H9 (cell line): Measurements from ENCODE around the gene KRT71. TPM values are rescaled to one million over a fixed set of nuclear protein-coding genes. Genes with fewer than 3 reads are reported as not detected.

ENCODE experiments used
- DNase-seq: peaks from one replicate; pipeline ENCODE4 v3.0.0-alpha.2; 2017
- H2AFZ ChIP-seq: one replicate; pipeline ENCODE4 v1.6.1; 2013; ENCODE audit warnings: mild to moderate bottlenecking, low read length, control low read depth, moderate library complexity
- H2AK5ac ChIP-seq: 2 replicates; pipeline ENCODE4 v1.6.1; 2013; ENCODE audit warnings: low read length, control low read depth, mixed read lengths; ENCODE audit not compliant: insufficient read length
- H2BK120ac ChIP-seq: one replicate; pipeline ENCODE4 v1.6.1; 2013; ENCODE audit warnings: low read depth, mild to moderate bottlenecking, low read length, control low read depth, inconsistent platforms; ENCODE audit not compliant: poor library complexity, severe bottlenecking
- H2BK12ac ChIP-seq: 2 replicates; pipeline ENCODE4 v1.6.1; 2013; ENCODE audit warnings: low read length, control low read depth, mixed read lengths, low read depth; ENCODE audit not compliant: insufficient read length
- H2BK15ac ChIP-seq: 2 replicates; pipeline ENCODE4 v1.6.1; 2013; ENCODE audit warnings: low read depth, low read length, control low read depth
- H2BK20ac ChIP-seq: one replicate; pipeline ENCODE4 v1.6.1; 2013; ENCODE audit warnings: low read depth, mild to moderate bottlenecking, low read length, control low read depth, inconsistent platforms; ENCODE audit not compliant: poor library complexity, severe bottlenecking
- H2BK5ac ChIP-seq: 2 replicates; pipeline ENCODE4 v1.6.1; 2013; ENCODE audit warnings: low read length, control low read depth, mixed read lengths; ENCODE audit not compliant: insufficient read length
- H3K14ac ChIP-seq: 2 replicates; pipeline ENCODE4 v1.6.1; 2013; ENCODE audit warnings: low read length, control low read depth; ENCODE audit not compliant: insufficient read depth
- H3K18ac ChIP-seq: 2 replicates; pipeline ENCODE4 v1.6.1; 2013; ENCODE audit warnings: low read depth, mild to moderate bottlenecking, mixed read lengths, low read length, control low read depth; ENCODE audit not compliant: insufficient read length
- H3K23ac ChIP-seq: 2 replicates; pipeline ENCODE4 v1.6.1; 2013; ENCODE audit warnings: low read length, control low read depth, mixed read lengths, low read depth; ENCODE audit not compliant: insufficient read length
- H3K23me2 ChIP-seq: 2 replicates; pipeline ENCODE4 v1.6.1; 2013; ENCODE audit warnings: low read depth, mild to moderate bottlenecking, mixed read lengths, low read length, control low read depth; ENCODE audit not compliant: insufficient read length, poor library complexity, severe bottlenecking
- H3K27ac ChIP-seq: 2 replicates; pipeline ENCODE4 v1.5.1; 2013; ENCODE audit warnings: low read length, control low read depth, mixed read lengths, low read depth; ENCODE audit not compliant: insufficient read length
- H3K27me3 ChIP-seq: 2 replicates; pipeline ENCODE4 v1.6.1; 2013; ENCODE audit warnings: low read length, control low read depth, inconsistent platforms; ENCODE audit not compliant: insufficient read depth
- H3K4ac ChIP-seq: 2 replicates; pipeline ENCODE4 v1.6.1; 2013; ENCODE audit warnings: low read depth, mild to moderate bottlenecking, control low read depth, inconsistent platforms, low read length, moderate library complexity
- H3K4me1 ChIP-seq: 2 replicates; pipeline ENCODE4 v1.6.1; 2013; ENCODE audit warnings: low read length, control low read depth, inconsistent platforms; ENCODE audit not compliant: insufficient read depth
- H3K4me2 ChIP-seq: 2 replicates; pipeline ENCODE4 v1.6.1; 2013; ENCODE audit warnings: low read length, control low read depth, mixed read lengths; ENCODE audit not compliant: insufficient read length, insufficient read depth
- H3K56ac ChIP-seq: 2 replicates; pipeline ENCODE4 v1.6.1; 2013; ENCODE audit warnings: low read depth, mild to moderate bottlenecking, mixed read lengths, low read length, control low read depth; ENCODE audit not compliant: insufficient read length
- H3K79me1 ChIP-seq: 2 replicates; pipeline ENCODE4 v1.6.1; 2013; ENCODE audit warnings: low read depth, mild to moderate bottlenecking, moderate library complexity, low read length, control low read depth, inconsistent platforms; ENCODE audit not compliant: insufficient read depth, poor library complexity, severe bottlenecking
- H3K79me2 ChIP-seq: 2 replicates; pipeline ENCODE4 v1.6.1; 2013; ENCODE audit warnings: low read length, control low read depth, inconsistent platforms; ENCODE audit not compliant: insufficient read depth
- H3K9ac ChIP-seq: 2 replicates; pipeline ENCODE4 v1.6.1; 2013; ENCODE audit warnings: low read length, control low read depth, mixed read lengths; ENCODE audit not compliant: insufficient read length; ENCODE audit errors: extremely low read depth
- H3K9me3 ChIP-seq: one replicate; pipeline ENCODE4 v1.6.1; 2013; ENCODE audit warnings: low read depth, low read length, inconsistent platforms; ENCODE audit not compliant: control insufficient read depth
- H3T11ph ChIP-seq: one replicate; pipeline ENCODE4 v1.6.1; 2013; ENCODE audit warnings: mild to moderate bottlenecking, low read length, control low read depth, inconsistent platforms
- H4K20me1 ChIP-seq: one replicate; pipeline ENCODE4 v1.6.1; 2013; ENCODE audit not compliant: control insufficient read depth, insufficient read length, insufficient read depth
- H4K5ac ChIP-seq: 2 replicates; pipeline ENCODE4 v1.6.1; 2013; ENCODE audit warnings: low read depth, mild to moderate bottlenecking, mixed read lengths, low read length, control low read depth; ENCODE audit not compliant: insufficient read length
- H4K8ac ChIP-seq: replicated peaks from 2 replicates; pipeline ENCODE4 v1.6.1; 2013; ENCODE audit warnings: low read length, control low read depth, mixed read lengths, low read depth; ENCODE audit not compliant: insufficient read length
- H4K91ac ChIP-seq: 2 replicates; pipeline ENCODE4 v1.6.1; 2013; ENCODE audit warnings: low read depth, mild to moderate bottlenecking, moderate library complexity, mixed read lengths, low read length, control low read depth; ENCODE audit not compliant: insufficient read length
- H3K27ac Mint-ChIP-seq, 3 experiments: 2 replicates in 2 of 3; 3 replicates in 1 of 3; pipeline ENCODE4 v1.8.0; 2020 to 2021; ENCODE audit warnings: mixed read lengths in 3 of 3, mild to moderate bottlenecking in 1 of 3, moderate library complexity in 1 of 3
- H3K27me3 Mint-ChIP-seq: 2 replicates; pipeline ENCODE4 v1.8.0; 2021; ENCODE audit warnings: low read depth, mild to moderate bottlenecking, moderate library complexity, mixed read lengths
- H3K36me3 Mint-ChIP-seq, 3 experiments: 2 replicates in 2 of 3; 3 replicates in 1 of 3; pipeline ENCODE4 v1.8.0; 2020 to 2021; ENCODE audit warnings: low read depth in 3 of 3, mixed read lengths in 3 of 3; ENCODE audit not compliant: insufficient read depth in 1 of 3
- H3K4me1 Mint-ChIP-seq, 2 experiments: 2 replicates each; pipeline ENCODE4 v1.8.0; 2020; ENCODE audit warnings: mixed read lengths in 2 of 2
- H3K4me3 Mint-ChIP-seq, 2 experiments: 2 replicates in 1 of 2; 3 replicates in 1 of 2; pipeline ENCODE4 v1.8.0; 2020 to 2021; ENCODE audit warnings: mild to moderate bottlenecking in 2 of 2, mixed read lengths in 2 of 2, moderate library complexity in 1 of 2
- H3K9me3 Mint-ChIP-seq, 2 experiments: 2 replicates in 1 of 2; 3 replicates in 1 of 2; pipeline ENCODE4 v1.8.0; 2020; ENCODE audit warnings: mild to moderate bottlenecking in 2 of 2, mixed read lengths in 2 of 2, moderate library complexity in 1 of 2
- CTCF ChIP-seq: fragments of 200-600 bp; sonication (generic); conservative IDR thresholded peaks from 3 replicates; pipeline ENCODE4 v1.8.0; 2021; ENCODE audit warnings: antibody characterized with exemption, mild to moderate bottlenecking
- WGBS: extraction: QIAGEN DNeasy Blood & Tissue Kit; methylation state at CpG from one replicate; pipeline ENCODE4 v1.1.7; 2013; ENCODE audit warnings: missing lambda C conversion rate, low lambda C conversion rate, mixed read lengths; ENCODE audit not compliant: insufficient read length; ENCODE audit errors: extremely low coverage; 5-methylcytosine and 5-hydroxymethylcytosine counted together
- total RNA-seq: library from RNA; stranded (reverse); gene quantifications from 2 replicates; pipeline ENCODE4 v1.2.1, GENCODE V29; 2021

Gene KRT71
- total RNA-seq, 1 experiment from 2014 or later = not detected

GRCh38 chr12:52498946-52499345 is 54.0 kb downstream of the KRT71 start:
- no peak overlapping the region for H2AFZ ChIP-seq
- no peak overlapping the region for H3K9ac ChIP-seq
- H3K79me1 ChIP-seq = no peaks in the 10 kb centered on the region
- H2BK20ac ChIP-seq = no peak overlapping the region
- H3K79me2 ChIP-seq = no peaks in the 10 kb centered on the region
- no peaks in the 10 kb centered on the region for H3K9me3 ChIP-seq
- H3K23me2 ChIP-seq = no peaks in the 10 kb centered on the region
- H3K23ac ChIP-seq = no peak overlapping the region
- no peak overlapping the region for H2BK12ac ChIP-seq
- no peak overlapping the region for H2AK5ac ChIP-seq
- no peak for TF ChIP-seq CTCF
- no peak overlapping the region for H3T11ph ChIP-seq
- H3K14ac ChIP-seq = no peak overlapping the region
- H3K4me3 Mint-ChIP-seq = no peak overlapping the region
- no peak overlapping the region for H3K56ac ChIP-seq
- H3K4me1 Mint-ChIP-seq = peaks cover 28 to 37% of the 10 kb centered on the region in 2 experiments
- H2BK5ac ChIP-seq = no peak overlapping the region
- H3K27ac ChIP-seq = no peak overlapping the region
- 0 out of 5 replicates have a peak, but pooled peaks cover 0 to 3% of the 10 kb centered on the region in 2 experiments for H3K9me3 Mint-ChIP-seq
- no peak overlapping the region for H4K8ac ChIP-seq
- H4K20me1 ChIP-seq = no peaks in the 10 kb centered on the region
- H3K4me2 ChIP-seq = no peak overlapping the region
- no peak overlapping the region for H2BK15ac ChIP-seq
- no peak overlapping the region for H3K27ac Mint-ChIP-seq
- no peaks in the 10 kb centered on the region for H3K27me3 ChIP-seq
- no peak overlapping the region for H3K18ac ChIP-seq
- DNase-seq = no peak
- no peak overlapping the region for H4K91ac ChIP-seq
- H4K5ac ChIP-seq = no peak overlapping the region
- H3K4ac ChIP-seq = no peak overlapping the region
- H3K36me3 Mint-ChIP-seq = no peaks in the 10 kb centered on the region; a peak in 1 of 7 replicates
- H2BK120ac ChIP-seq = no peak overlapping the region
- WGBS = no CpG with 5 or more reads among the region's 1 CpG
- peaks cover 6% of the 10 kb centered on the region; the same call in 1 of the 2 replicates for H3K4me1 ChIP-seq
- peaks cover 4% of the 10 kb centered on the region for H3K27me3 Mint-ChIP-seq
